ENCODE measurements around the gene FBXO22.

The FBXO22 gene

GRCh38 chr15:75989875-75990274 is 86.2 kb downstream of the FBXO22 start:
- Histone ChIP-seq H3K9me3 (ENCODE audit: control insufficient read depth in 5 of 5, low read length in 5 of 5) (peaks cover 0 to under 1% (median 0%) of the 10 kb centered on the region in 5 donors), H3K4me1 (ENCODE audit: control insufficient read depth in 5 of 5, insufficient read depth in 5 of 5, low read length in 5 of 5) (no peaks in the 10 kb centered on the region), H3K36me3 (ENCODE audit: control insufficient read depth in 5 of 5, insufficient read depth in 5 of 5, low read length in 5 of 5) (no peaks in the 10 kb centered on the region), H3K27ac (ENCODE audit: low read depth, low read length) (no peak overlapping the region), H3K9ac (ENCODE audit: low read length in 5 of 5) (no peak overlapping the region), H3K4me3 (ENCODE audit: low read depth in 1 of 5, low read length in 5 of 5) (no peak overlapping the region), H3K27me3 (ENCODE audit: control insufficient read depth in 5 of 5, insufficient read depth in 4 of 5, low read length in 5 of 5) (no peaks in the 10 kb centered on the region)
